Measurements from ENCODE around the gene TNS3.

DNA sequence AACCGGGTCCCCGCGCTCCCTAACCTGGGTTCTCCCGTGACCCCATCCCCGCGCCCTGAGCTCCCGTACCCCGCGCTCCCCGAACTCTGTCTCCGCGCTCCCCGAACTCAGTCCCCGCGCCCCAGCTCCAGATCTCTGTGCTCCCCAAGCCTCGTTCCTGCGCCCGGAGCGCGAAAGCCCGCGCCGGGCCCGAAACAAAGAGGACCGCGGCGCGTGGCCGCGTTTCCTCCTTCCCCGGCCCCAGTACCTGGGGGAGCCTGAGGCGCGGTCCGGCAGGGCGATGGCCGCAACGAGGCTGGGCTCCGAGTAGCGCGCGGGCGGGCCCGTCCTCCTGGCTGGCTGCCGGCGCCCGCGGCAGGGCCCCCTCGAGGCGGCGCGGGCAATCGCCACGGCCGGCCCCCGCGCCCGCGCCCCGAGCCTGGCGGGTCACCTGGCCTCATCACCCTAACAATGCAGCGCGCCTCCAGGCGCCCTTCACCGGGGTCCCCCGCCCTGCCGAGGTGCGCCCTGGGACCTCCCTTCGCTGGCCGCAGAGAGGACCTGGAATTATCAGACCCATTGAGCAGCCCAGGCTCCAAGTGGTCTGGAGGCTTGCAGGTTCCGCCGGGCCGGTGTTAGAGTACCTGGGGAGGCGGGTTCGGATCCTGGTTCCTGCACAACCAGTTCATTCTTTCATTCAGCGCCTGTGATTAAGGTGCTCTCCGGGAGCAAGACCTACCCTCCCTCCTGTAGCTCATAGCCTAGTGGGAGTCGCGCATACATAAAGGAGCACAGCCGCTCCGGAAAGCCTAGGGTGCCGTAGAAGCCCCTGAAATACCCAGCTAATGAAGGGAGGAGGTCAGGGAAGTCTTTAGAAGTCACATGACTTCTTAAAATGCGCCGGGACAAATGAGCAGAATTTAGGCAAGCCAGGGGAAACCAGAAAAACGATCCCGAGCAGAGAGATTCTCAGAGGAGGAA, at the start of gene TNS3:
- TF ChIP-seq POLR2A (IDR thresholded peaks at IDR 0.05; ENCODE audit: low read length) (peak; percentile 36), GATA1 (IDR thresholded peaks at IDR 0.05; ENCODE audit: low read depth, low read length) (no peak)
